HG02571 (cell line): ENCODE results near the gene SIPA1L2.

Experiments
- ATAC-seq: cut with Tn5 transposase; IDR thresholded peaks from one replicate; pipeline ENCODE4 v1.9.1; 2021; ENCODE audit warnings: mild to moderate bottlenecking, moderate library complexity; ENCODE audit not compliant: unreplicated experiment

SIPA1L2 gene

DNA sequence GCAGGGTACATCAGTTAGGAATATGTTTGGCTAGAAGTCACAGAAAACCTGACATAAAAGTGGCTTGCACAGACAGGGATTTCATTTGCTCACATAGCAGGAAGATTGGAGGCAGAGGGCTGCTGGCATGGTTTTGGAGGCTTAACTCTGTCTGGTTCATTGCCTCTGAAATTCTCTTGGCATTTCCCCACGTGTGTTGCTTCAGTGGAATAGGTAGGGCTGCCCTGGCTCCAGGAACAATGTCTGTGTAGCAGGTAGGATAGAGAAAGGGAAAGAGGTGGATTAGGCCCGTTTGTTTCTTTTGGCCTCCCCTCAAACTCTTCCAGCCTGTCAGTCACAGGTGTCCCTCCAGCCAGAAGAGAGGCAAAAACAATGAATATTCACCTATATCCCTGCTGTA is 20.5 kb upstream of the SIPA1L2 start:
- ATAC-seq: no peak

DNA sequence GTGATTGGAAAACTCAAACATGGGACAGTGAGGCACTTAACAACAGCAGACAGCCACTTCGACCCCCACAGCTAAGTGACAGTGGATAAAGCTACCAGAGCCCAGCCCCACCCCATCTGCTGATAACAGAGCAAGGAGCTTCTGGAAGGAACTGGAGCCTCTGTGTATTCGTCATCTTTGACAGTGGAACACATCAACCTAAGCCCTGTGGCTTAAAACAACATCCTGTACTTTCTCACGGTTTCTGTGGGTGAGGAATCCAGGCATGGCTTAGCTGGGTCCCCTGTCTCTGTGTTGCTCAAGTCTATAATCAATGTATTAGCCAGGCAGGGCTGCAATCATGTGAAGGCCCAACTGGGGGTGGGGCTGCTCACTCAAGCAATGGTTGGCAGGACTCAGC is 18.4 kb upstream of the SIPA1L2 start:
- ATAC-seq: no peak

DNA sequence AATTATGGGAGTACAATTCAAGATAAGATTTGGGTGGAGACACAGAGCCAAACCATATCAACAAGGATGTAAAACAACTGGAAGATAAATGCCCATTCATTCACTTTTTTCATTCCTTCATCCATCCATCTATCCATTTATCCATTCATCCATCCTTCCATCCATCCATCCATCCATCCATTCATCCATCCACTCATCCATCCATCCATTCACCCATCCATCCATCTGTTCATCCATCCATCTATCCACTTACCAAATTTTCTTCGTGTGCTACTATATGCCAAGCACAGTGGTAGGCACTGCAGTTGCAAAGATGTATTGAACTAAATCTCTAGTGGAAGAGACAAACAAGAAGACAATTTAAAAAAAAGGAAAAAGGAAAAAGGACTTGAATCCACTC is 14.3 kb upstream of the SIPA1L2 start:
- ATAC-seq: no peak

DNA sequence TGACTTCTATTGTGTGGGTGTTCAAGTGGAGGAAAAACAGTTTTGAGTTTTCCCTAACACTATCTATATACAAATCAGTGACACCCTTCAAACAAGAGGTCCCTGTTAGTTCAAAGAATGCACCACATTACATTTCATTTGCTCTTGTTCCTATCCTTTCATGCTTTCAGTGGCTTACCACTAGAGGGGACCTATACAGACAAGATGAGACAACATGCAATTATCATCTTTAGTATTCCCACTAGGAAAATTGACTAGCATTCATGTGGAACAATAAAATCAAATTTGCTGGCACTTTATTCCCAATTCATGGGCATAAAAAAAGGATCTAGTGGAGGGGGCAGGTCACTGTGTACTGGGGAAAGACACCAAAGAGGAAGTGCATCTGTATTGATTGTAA is 13.3 kb upstream of the SIPA1L2 start:
- ATAC-seq: no peak

DNA sequence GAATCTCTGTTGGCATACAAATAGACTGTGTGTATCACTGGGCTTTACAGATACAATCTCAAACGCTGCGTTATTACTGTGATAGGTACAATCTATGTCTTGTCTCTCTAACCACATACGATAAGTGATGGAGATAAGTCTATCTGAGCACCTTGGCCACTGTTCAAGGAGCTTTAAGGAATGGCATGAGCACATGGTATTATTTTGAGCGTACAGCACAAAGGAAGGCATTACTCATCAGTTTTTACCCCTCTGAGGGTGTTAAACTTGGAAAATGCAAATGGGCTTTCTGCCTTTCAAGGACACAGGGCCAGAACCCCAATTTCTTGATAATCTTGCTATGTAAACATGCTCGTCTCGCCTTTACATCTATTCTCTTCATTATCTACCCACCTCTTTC is 11.6 kb upstream of the SIPA1L2 start:
- no peak for ATAC-seq

DNA sequence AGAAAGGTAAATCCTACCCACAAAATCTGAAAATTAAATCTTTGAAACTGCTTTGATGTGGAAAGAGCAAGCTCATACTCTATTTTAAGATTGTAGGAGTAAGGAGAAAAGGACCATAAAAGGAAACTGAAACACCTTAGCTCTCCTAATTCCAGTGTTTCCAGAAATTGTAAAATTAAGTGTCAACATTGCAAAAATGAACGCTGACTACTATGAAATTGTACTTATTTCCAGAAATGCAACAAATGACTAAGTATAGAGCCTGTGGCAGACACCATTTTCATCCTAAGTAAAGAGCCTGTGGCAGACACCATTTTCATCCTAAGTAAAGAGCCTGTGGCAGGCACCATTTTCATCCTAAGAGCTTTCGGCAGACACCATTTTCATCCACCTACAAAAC is 6.9 kb upstream of the SIPA1L2 start:
- ATAC-seq: no peak

DNA sequence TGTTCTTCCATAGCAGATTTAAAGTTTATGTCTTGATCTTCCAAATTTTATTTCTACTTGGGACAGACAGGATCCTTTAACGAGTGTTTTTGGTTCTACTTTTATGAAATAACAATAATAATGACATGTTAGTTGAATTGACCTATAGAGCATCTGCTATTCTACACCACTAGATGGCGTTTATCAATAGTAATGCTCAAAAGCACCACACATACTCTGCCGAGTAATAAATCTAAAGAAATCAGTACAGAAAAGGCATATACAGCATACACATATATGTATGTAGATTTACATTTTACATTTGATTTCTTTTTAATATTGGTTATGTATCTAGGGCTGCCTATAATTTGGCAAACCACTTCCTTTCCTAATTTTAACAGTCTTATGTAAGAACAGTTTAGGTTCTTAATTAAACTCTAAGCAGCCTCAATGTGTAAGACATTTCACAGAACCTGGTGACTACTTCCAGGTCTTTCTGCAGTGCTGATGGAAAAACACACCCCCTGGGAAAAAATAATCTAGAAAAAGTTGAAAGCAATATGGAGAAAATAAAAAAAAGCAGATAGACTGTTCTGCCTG is 5.9 kb upstream of the SIPA1L2 start:
- ATAC-seq: no peak

DNA sequence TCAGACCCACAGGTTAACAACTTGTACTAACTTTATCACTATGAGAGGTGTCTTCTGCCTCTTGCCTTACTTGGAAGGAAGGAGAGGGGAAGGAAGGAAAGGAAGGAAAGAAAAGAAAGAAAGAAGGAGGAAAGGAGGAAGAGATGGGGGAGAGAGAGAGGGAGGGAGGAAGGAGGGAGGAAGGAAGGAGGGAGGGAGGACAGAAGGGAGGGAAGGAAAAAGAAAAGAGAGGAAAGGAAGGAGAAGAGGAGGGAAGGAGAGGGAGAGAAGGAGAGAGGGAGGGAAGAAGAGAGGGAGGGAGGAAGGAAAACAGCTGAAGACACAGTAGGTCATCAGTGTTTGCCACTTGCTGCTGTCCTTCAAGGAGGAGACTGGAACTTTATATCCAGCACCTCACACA is 5.3 kb upstream of the SIPA1L2 start:
- no peak for ATAC-seq

DNA sequence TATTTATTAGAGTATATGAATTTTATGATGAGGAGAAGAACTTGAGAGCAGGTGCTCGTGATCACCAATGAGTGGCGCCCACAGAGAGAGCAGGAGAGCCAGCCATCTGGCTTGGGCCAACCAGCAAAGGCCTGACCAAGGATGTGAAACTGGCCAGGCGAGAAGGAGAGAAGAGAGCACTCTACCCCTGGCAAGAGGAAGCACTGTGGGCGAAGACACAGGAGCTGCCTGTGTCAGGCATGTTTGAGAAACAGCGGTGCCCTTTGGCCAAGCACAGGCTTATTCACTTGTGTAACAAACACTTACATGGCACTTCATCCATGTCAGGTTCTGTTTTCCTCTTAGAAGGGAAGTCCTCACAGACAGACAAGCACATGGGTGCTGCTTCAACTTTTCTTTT is 4.2 kb upstream of the SIPA1L2 start:
- no peak for ATAC-seq

DNA sequence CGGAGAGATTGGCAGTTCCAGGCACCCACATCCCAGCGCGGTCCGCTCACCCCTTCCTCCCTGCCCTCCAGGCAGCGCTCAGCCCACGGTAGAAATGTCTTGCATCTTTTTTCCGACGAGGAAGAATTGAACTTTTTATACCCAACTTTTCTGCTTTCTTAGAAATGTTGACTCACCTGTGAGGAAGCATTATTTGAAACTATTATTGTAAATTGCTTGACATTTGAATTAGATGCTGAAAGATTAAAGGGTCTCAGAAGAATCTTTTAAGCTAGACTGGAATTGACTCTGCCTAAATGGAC is 912 bp upstream of the SIPA1L2 start:
- no peak for ATAC-seq

DNA sequence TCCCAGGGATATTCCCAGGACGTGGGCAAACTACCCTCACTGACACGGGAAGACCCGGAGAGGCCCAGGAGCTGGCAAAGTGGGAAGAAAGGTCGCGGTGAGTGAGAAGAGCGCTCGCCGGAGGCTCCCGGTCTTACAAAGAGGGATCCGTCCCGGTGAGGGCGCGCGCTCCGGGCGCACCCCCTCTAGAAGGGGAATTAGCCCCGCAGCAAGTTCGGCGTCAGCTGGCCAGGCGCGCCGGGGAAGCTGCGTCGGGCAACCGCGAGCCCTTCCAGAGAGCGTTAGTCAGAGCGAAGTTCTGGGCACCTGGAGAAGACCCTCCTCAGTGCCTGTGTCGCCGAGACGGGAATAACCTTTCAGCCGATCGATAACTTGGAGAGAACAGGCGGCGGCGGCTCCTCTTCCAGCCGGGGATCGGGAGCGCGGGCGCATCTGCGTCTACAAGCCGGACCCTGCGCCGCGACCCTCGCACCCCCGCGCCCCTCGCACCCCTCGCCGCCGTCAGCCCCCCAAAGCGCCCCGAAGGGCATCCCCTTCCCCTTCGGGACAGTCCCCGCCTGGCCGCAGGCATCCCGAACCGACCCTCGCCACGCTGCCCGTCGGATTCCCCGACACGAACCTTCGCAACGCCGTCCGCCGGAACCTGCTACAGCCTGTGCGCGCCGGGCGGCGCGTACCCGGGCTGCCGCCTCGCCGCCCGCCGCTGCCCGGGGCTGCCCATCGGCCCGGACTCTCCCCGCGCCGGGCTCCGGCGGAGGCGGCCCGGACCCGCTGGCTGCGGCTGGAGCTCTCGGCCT is 485 bp downstream of the SIPA1L2 start:
- ATAC-seq: peak; percentile 32

DNA sequence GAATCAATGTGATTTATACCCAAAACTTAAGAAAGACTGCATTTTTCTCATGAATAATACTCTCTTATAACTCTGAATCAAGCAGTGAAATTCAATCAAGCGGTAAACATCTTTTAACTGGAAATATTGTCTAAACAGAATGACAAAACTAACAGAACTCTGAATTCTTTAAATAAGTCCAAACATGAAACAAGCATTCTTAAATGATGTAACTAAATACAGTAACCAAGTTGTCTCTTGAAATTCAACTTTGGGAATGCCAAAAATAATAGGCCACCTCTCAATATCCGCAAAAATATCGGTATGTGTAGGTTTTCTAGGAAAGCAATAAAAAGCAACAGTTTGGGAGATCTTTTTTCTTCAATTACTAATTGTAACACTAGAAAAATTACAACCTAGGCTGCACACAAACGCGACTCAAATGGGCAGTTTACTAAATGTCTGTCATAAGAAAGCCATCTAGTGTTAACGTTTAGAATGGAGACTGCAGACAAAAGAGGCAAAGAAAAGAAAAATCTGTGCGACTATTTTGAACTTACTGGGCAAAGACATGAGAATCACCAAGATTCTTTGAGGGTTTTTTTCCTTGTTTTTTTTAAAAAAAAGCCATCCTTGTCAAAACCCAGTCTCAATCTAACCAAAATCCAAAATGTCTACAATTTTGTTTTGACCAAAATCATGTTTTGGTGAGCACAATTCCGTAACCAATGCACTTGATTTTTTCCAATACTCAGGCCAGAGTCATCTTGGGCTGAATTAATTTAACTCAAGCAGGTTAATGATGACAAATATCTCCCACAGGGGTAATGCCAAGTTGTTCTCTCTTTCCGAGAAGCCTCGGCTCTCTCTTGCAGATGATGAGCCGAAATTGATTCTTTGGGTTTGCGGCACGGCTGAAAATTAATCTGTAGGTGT is 1.3 kb downstream of the SIPA1L2 start:
- no peak for ATAC-seq

DNA sequence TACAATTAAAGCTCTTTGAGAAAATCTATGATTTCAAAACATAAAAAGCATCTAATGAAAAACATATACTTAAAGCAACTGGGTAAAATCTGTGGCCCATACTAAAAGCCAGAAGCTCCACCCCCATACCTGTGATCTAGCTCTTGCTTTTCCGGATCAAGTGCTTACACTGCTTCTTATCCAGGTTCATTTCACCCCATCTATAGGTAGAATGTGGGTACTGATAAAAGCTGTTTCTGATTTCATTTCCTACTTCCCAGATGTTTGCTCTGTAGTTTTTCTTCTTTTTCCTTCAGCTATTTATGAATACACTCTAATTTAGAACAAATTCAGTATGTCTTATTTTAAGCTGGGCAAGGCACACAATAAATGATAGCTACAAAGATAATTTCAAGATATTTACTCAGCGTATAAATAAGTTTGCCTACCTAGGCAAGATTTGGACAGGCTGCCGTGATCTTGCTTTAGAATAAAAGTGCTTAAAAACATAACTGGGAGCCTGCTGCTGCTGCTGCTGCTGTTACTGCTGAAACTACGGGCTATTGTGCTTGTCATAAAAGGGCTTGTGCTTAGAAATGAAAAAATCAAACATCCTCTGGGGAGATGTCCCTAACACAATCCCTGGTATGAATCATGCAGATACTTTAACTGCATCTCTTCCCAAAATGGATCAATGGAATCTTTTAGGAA is 2.1 kb downstream of the SIPA1L2 start:
- ATAC-seq: no peak

DNA sequence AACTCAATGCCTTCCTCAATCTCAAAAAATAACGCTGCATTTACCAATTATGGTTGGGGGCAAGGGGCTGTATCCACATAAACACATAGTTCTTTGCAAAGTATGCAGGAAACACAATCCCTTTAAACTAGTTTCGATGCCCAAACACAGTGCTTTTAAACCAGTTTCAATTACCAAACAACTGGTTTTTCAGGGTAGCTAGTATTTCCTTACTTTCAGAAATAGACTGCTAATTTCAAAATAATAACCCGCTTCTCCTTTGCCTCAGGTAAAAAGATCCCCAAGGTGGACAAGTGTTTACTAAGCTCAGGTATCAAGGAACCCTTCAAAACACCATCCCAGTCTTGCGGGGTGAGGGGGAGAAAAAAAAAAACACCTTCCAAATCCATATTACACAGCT is 2.8 kb downstream of the SIPA1L2 start:
- no peak for ATAC-seq

DNA sequence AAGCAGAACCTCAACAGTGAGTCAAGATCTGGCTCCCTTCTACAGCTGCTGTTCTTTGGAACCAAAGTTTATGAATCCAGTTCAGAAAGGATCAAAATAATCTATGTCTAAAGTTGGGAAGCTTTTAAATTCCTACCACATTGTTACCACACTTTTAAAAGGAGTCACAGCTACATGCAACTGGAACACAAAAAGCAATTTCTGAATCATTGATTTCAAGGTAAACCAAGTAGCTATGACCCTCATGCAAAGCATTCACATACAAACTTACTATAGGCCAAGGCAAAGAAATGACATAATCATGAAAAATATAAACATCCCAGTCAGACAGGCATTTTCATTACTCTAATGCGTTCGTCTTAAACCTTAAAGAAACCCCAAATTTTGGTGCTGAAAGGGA is 3.5 kb downstream of the SIPA1L2 start:
- ATAC-seq: no peak

DNA sequence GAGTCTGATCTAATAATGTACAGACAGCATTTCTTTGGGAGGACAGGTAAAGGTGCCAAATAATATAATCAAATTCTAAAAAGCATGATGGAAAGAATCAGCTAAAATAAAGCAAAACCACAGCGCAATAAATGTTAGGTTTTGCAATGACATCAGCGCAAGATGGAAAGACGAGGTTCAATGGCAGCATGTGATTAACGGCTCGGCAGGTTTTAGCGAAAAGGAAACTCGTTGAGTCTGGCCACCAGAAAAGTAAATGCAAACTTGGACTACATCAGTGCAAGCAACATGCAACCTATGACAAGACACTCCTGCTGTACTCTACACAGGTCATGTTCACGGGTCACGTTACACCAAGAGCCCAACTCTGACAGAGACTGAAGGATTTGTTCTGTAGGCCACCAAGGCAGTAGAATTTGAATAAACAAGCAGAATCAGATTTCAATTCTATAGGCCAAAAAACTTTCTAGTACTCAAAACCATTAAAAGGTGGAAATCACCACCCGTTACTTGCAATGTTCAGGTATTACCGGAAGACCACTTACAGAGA is 4.5 kb downstream of the SIPA1L2 start:
- ATAC-seq: no peak

DNA sequence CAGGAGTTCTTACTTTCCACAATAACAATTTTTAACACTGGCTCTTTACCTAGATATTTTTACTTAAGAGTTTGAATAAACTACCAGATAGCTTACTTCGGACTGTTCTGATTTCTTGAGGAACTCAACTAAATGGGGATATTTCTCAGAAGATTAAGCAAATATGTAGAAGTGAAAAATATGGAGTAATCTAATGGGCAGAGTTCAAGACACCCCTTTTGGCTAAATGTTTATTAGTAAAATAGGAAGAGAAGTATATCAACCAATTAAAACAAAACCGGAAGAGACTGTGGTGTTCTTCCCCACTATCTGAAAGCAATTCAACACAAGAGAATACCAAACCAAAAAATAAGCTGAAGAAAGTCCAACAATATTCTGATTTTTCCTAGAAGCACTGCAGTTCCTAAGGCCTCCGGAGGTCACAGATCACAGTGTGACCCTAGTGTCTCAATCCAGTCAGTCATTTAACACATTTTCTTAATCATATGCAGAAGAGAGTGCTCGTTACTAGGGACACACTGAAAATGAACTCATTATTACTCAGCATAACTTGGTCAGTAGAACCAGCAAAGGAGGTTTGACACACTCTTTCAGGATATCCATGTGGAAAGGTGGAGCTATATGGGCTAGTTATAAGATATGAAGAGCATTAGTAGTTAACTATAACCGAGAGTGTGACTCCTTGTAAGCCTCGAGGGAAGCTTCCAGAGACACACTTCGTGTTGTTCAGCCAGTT is 5.2 kb downstream of the SIPA1L2 start:
- no peak for ATAC-seq

DNA sequence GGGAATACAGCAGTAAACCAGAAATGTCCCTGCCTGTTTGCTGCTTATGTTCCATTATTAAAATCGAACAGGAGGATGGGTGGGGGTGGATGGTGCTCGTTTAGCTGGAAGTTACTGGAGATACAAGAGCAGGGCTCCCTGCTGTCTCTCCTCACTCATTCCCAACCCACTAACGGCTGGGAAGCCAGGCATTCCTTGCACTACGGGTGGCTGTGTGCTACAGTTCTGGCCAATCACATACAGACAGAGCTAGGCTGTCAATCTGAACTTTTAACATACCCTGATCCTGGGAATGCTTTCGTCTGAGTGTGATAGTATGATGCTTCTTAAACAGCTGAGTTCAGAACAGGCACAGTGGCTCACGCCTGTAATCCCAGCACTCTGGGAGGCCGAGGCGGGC is 7.0 kb downstream of the SIPA1L2 start:
- ATAC-seq: no peak

DNA sequence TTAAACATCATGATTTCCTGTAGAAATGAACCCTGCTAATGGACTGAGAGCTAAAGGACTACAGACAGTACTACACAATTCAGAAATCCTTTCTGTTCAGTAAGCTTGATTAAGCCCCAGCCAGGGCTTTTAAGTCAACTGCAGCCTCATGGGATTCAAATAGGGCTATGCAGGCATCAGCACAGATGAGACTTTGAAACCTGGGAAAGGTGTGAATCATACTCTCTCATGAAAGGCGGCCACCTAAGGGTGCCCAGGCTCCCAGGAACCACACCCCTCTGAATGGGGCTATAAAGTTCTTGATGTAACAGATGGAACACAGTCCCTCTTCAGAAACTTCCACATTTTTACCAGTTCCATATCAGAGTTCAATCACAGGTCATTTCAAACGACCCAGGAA is 7.6 kb downstream of the SIPA1L2 start:
- ATAC-seq: no peak

DNA sequence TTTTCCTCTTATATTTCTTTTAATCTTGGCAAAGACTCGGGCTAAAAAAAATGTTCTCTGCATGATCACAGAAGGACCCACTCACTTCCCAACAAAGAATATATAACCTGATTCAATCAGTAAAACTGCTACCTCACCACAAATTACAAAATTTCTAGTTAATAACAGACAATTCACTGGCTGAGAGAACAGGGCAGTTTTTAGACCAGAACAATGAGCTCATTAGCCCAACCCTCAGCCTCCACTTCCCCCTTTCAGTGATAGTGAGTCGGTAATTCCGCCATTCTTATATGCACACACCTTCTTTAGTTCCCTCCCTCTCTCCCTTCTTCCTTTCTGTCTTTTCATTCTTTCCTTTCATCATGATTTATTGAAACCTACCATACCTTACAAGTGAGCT is 8.9 kb downstream of the SIPA1L2 start:
- no peak for ATAC-seq
